Measurements from ENCODE around the gene RASSF5.

Gene RASSF5

DNA sequence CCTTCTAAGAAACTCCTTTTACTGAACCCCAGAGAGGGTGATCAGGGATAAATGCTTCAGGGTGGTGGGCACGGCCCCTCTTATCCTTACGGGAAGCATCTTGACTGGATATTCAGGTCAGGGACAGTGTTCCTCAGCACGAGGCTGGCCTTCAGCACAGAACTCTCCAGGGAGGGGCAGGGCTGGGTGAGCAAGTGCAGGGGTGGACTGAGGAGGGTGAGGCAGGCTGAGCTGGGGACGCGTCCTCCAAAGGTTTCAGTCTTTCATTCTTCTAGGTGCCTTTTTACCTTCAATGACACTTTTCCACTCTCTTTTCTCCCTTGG, 52.3 kb downstream of the RASSF5 start:
- Histone ChIP-seq H3K9me3 (ENCODE audit: control insufficient read depth in 2 of 2, low read length in 2 of 2) (no peaks in the 10 kb centered on the region), H3K27me3 (ENCODE audit: control insufficient read depth in 1 of 2, insufficient read depth in 2 of 2, low read length in 2 of 2) (peaks cover 0 to 2% of the 10 kb centered on the region in 2 donors), H3K4me1 (ENCODE audit: control insufficient read depth, insufficient read depth, low read length) (peaks cover 22% of the 10 kb centered on the region), H3K36me3 (ENCODE audit: control insufficient read depth in 2 of 2, insufficient read depth in 2 of 2, low read length in 2 of 2) (no peaks in the 10 kb centered on the region), H3K4me3 (ENCODE audit: low read length in 2 of 2) (peak overlapping the region in 1 of 2 donors; percentile 15), H3K27ac (ENCODE audit: low read length) (peak overlapping the region; percentile 24), H3K9ac (ENCODE audit: low read length in 2 of 2) (no peak overlapping the region)

GRCh38 chr1:206560007-206560716, 52.8 kb downstream of the RASSF5 start:
- H3K4me1 ChIP-seq (ENCODE audit: control insufficient read depth, insufficient read depth, low read length): peaks cover 22% of the 10 kb centered on the region
- peak overlapping the region in 1 of 2 donors; percentile 35 for H3K4me3 ChIP-seq (ENCODE audit: low read length in 2 of 2)
- peaks cover 2% of the 10 kb centered on the region in 2 donors for H3K27me3 ChIP-seq (ENCODE audit: control insufficient read depth in 1 of 2, insufficient read depth in 2 of 2, low read length in 2 of 2)
- peak overlapping the region; percentile 24 for H3K27ac ChIP-seq (ENCODE audit: low read length)
- H3K9ac ChIP-seq (ENCODE audit: low read length in 2 of 2): no peak overlapping the region
- H3K9me3 ChIP-seq (ENCODE audit: control insufficient read depth in 2 of 2, low read length in 2 of 2): no peaks in the 10 kb centered on the region
- no peaks in the 10 kb centered on the region for H3K36me3 ChIP-seq (ENCODE audit: control insufficient read depth in 2 of 2, insufficient read depth in 2 of 2, low read length in 2 of 2)

DNA sequence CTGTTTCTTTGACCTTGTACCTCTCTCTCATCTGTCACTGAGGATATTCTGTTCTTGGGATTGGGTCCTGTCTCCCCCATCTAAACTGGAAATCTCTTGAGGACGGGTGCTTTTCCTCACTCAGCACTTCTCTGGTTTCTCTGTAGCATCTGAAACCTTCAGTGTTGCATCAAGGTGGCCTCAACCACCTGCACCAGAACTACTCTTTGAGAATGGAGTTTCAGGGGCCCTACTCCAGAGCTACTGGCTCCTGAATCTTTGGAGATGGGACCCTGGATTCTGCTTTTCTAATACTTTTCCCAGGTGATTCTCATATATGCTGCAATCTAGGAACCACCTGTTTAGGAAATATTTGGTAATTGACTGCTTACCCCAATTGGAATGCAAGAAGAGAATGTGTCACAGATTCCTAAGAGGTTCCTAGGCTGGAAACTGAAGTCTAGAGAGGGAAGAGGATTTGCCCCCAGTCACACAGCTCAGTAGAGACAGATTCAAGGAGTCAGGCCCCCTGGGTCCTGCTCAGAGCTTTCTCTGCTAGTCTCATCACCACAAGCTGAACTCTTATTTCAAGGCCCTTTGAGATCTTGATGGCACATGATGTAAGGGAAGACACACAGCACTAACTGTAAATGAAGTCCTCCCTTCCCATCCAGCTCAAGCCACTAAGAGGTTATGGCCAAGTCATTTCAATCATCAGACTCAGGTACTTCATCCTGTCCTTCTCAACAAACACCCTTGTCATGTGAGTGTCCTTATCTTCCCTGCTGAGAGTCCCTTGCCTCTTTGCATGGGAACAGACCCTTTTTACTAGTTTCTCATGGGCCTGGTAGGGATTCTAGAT, 56.3 kb downstream of the RASSF5 start:
- Histone ChIP-seq H3K4me3 (ENCODE audit: low read length in 2 of 2) (no peak overlapping the region), H3K9ac (ENCODE audit: low read length in 2 of 2) (no peak overlapping the region), H3K9me3 (ENCODE audit: control insufficient read depth in 2 of 2, low read length in 2 of 2) (no peaks in the 10 kb centered on the region), H3K4me1 (ENCODE audit: control insufficient read depth, insufficient read depth, low read length) (peaks cover 3% of the 10 kb centered on the region), H3K27ac (ENCODE audit: low read length) (no peak overlapping the region), H3K27me3 (ENCODE audit: control insufficient read depth in 1 of 2, insufficient read depth in 2 of 2, low read length in 2 of 2) (peaks cover 2% of the 10 kb centered on the region in 2 donors), H3K36me3 (ENCODE audit: control insufficient read depth in 2 of 2, insufficient read depth in 2 of 2, low read length in 2 of 2) (no peaks in the 10 kb centered on the region)

GRCh38 chr1:206565995-206566394, 58.7 kb downstream of the RASSF5 start:
- H3K36me3 ChIP-seq (ENCODE audit: control insufficient read depth in 2 of 2, insufficient read depth in 2 of 2, low read length in 2 of 2): no peaks in the 10 kb centered on the region
- no peaks in the 10 kb centered on the region for H3K4me1 ChIP-seq (ENCODE audit: control insufficient read depth, insufficient read depth, low read length)
- no peaks in the 10 kb centered on the region for H3K9me3 ChIP-seq (ENCODE audit: control insufficient read depth in 2 of 2, low read length in 2 of 2)
- peaks cover 0 to 2% of the 10 kb centered on the region in 2 donors for H3K27me3 ChIP-seq (ENCODE audit: control insufficient read depth in 1 of 2, insufficient read depth in 2 of 2, low read length in 2 of 2)
- H3K27ac ChIP-seq (ENCODE audit: low read length): no peak overlapping the region
- H3K4me3 ChIP-seq (ENCODE audit: low read length in 2 of 2): no peak overlapping the region
- H3K9ac ChIP-seq (ENCODE audit: low read length in 2 of 2): no peak overlapping the region

DNA sequence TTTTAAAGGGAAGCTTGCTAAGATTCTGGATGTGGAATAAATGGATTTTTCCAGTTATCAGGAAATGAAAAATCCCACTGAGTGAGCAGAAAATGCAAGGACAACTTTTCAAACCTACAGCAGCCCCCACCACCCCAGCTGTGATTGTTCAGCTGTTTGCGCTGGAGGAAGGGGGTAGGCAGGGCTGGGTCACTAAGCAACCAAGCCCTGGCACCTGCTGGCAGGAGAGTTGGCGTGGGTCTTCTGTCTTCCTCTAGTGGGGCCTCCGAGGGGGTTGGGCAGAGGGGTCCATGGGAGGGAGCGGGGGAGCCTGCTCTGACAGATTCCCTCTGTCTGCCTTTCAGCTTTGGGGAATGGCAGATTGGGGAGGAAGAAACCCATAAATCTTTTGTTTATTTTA, 59.7 kb downstream of the RASSF5 start:
- Histone ChIP-seq H3K27ac (ENCODE audit: low read length) (no peak overlapping the region), H3K9me3 (ENCODE audit: control insufficient read depth in 2 of 2, low read length in 2 of 2) (no peaks in the 10 kb centered on the region), H3K9ac (ENCODE audit: low read length in 2 of 2) (no peak overlapping the region), H3K4me3 (ENCODE audit: low read length in 2 of 2) (no peak overlapping the region), H3K27me3 (ENCODE audit: control insufficient read depth in 1 of 2, insufficient read depth in 2 of 2, low read length in 2 of 2) (peaks cover 0 to 2% of the 10 kb centered on the region in 2 donors), H3K4me1 (ENCODE audit: control insufficient read depth, insufficient read depth, low read length) (no peaks in the 10 kb centered on the region), H3K36me3 (ENCODE audit: control insufficient read depth in 2 of 2, insufficient read depth in 2 of 2, low read length in 2 of 2) (no peaks in the 10 kb centered on the region)

- Histone ChIP-seq H3K4me1 (ENCODE audit: control insufficient read depth, insufficient read depth, low read length) (no peaks in the 10 kb centered on the region), H3K9ac (ENCODE audit: low read length in 2 of 2) (no peak overlapping the region), H3K27me3 (ENCODE audit: control insufficient read depth in 1 of 2, insufficient read depth in 2 of 2, low read length in 2 of 2) (peaks cover 0 to 2% of the 10 kb centered on the region in 2 donors), H3K36me3 (ENCODE audit: control insufficient read depth in 2 of 2, insufficient read depth in 2 of 2, low read length in 2 of 2) (no peaks in the 10 kb centered on the region), H3K27ac (ENCODE audit: low read length) (no peak overlapping the region), H3K4me3 (ENCODE audit: low read length in 2 of 2) (no peak overlapping the region), H3K9me3 (ENCODE audit: control insufficient read depth in 2 of 2, low read length in 2 of 2) (no peaks in the 10 kb centered on the region)
These were observed 60.9 kb downstream of the RASSF5 start for GRCh38 chr1:206568256-206568655.

- no peak overlapping the region for H3K27ac ChIP-seq (ENCODE audit: low read length)
- H3K36me3 ChIP-seq (ENCODE audit: control insufficient read depth in 2 of 2, insufficient read depth in 2 of 2, low read length in 2 of 2): no peaks in the 10 kb centered on the region
These were observed 61.5 kb downstream of the RASSF5 start for GRCh38 chr1:206568779-206569352.

GRCh38 chr1:206569556-206569955, 62.2 kb downstream of the RASSF5 start:
- Histone ChIP-seq H3K27me3 (ENCODE audit: control insufficient read depth in 1 of 2, insufficient read depth in 2 of 2, low read length in 2 of 2) (peaks cover 0 to 2% of the 10 kb centered on the region in 2 donors), H3K27ac (ENCODE audit: low read length) (no peak overlapping the region), H3K9me3 (ENCODE audit: control insufficient read depth in 2 of 2, low read length in 2 of 2) (no peaks in the 10 kb centered on the region), H3K4me3 (ENCODE audit: low read length in 2 of 2) (no peak overlapping the region), H3K36me3 (ENCODE audit: control insufficient read depth in 2 of 2, insufficient read depth in 2 of 2, low read length in 2 of 2) (no peaks in the 10 kb centered on the region), H3K4me1 (ENCODE audit: control insufficient read depth, insufficient read depth, low read length) (no peaks in the 10 kb centered on the region), H3K9ac (ENCODE audit: low read length in 2 of 2) (no peak overlapping the region)

More at GRCh38 chr1:206568779-206569352, 61.5 kb downstream of the RASSF5 start:
- Histone ChIP-seq H3K9ac (ENCODE audit: low read length in 2 of 2) (no peak overlapping the region), H3K4me3 (ENCODE audit: low read length in 2 of 2) (no peak overlapping the region), H3K4me1 (ENCODE audit: control insufficient read depth, insufficient read depth, low read length) (no peaks in the 10 kb centered on the region), H3K9me3 (ENCODE audit: control insufficient read depth in 2 of 2, low read length in 2 of 2) (no peaks in the 10 kb centered on the region), H3K27me3 (ENCODE audit: control insufficient read depth in 1 of 2, insufficient read depth in 2 of 2, low read length in 2 of 2) (peaks cover 0 to 2% of the 10 kb centered on the region in 2 donors)

DNA sequence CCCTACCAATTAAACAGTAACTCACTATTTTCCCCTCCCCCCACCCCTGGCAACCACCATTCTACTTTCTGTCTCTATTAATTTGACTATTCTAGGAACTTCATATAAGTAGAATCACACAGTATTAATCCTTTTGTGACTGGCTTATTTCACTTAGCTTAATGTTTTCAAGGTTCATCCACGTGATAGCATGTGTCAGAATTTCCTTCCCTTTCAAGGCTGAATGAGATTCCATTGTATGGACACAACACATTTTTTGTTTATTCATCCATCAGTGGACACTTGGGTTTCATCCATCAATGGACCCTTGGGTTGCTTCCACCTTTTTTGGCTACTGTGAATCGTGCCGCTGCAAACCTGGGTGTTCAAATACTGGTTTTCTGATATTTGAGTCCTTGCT, 63.2 kb downstream of the RASSF5 start:
- Histone ChIP-seq H3K4me1 (ENCODE audit: control insufficient read depth, insufficient read depth, low read length) (no peaks in the 10 kb centered on the region), H3K36me3 (ENCODE audit: control insufficient read depth in 2 of 2, insufficient read depth in 2 of 2, low read length in 2 of 2) (no peaks in the 10 kb centered on the region)

GRCh38 chr1:206572835-206573234, 65.5 kb downstream of the RASSF5 start:
- no peak overlapping the region for H3K9ac ChIP-seq (ENCODE audit: low read length in 2 of 2)
- H3K4me3 ChIP-seq (ENCODE audit: low read length in 2 of 2): no peak overlapping the region
- no peaks in the 10 kb centered on the region for H3K4me1 ChIP-seq (ENCODE audit: control insufficient read depth, insufficient read depth, low read length)
- no peaks in the 10 kb centered on the region for H3K36me3 ChIP-seq (ENCODE audit: control insufficient read depth in 2 of 2, insufficient read depth in 2 of 2, low read length in 2 of 2)
- no peak overlapping the region for H3K27ac ChIP-seq (ENCODE audit: low read length)
- no peaks in the 10 kb centered on the region for H3K27me3 ChIP-seq (ENCODE audit: control insufficient read depth in 1 of 2, insufficient read depth in 2 of 2, low read length in 2 of 2)
- H3K9me3 ChIP-seq (ENCODE audit: control insufficient read depth in 2 of 2, low read length in 2 of 2): no peaks in the 10 kb centered on the region

More for the DNA sequence above, 63.2 kb downstream of the RASSF5 start:
- H3K27ac ChIP-seq (ENCODE audit: low read length): no peak overlapping the region
- no peak overlapping the region for H3K4me3 ChIP-seq (ENCODE audit: low read length in 2 of 2)
- no peaks in the 10 kb centered on the region for H3K9me3 ChIP-seq (ENCODE audit: control insufficient read depth in 2 of 2, low read length in 2 of 2)
- no peak overlapping the region for H3K9ac ChIP-seq (ENCODE audit: low read length in 2 of 2)
- no peaks in the 10 kb centered on the region for H3K27me3 ChIP-seq (ENCODE audit: control insufficient read depth in 1 of 2, insufficient read depth in 2 of 2, low read length in 2 of 2)

Data from stomach smooth muscle (tissue), 2 donors.